Neural cell (in vitro differentiated cells): Measurements from ENCODE around the gene PHF11. TPM values are rescaled to one million over a fixed set of nuclear protein-coding genes. Genes with fewer than 3 reads are reported as not detected.

Experiments
- H2AFZ ChIP-seq: fragments of 200-600, 300-800 bp; sonication (generic), shearing (Covaris generic); 2 replicates; pipeline ENCODE4 v1.6.0; 2014; ENCODE audit warnings: low read depth, mild to moderate bottlenecking, antibody characterized with exemption, low read length, moderate library complexity
- H3F3A ChIP-seq: fragments of 200-600 bp; shearing (Covaris generic); 2 replicates; pipeline ENCODE4 v1.6.1; 2016; ENCODE audit warnings: mild to moderate bottlenecking, moderate library complexity, mixed read lengths, antibody characterized with exemption, low read length; ENCODE audit not compliant: insufficient read depth, poor library complexity, severe bottlenecking
- H3K27ac ChIP-seq: fragments of 200-600, 300-800 bp; sonication (generic), shearing (Covaris generic); 2 replicates; pipeline ENCODE4 v1.5.1; 2014; ENCODE audit warnings: mild to moderate bottlenecking, low read length, moderate library complexity
- H3K27me3 ChIP-seq: fragments of 300-800, 200-600 bp; sonication (generic), shearing (Covaris generic); 2 replicates; pipeline ENCODE4 v1.6.0; 2014; ENCODE audit warnings: mild to moderate bottlenecking, low read depth, low read length, moderate library complexity; ENCODE audit not compliant: insufficient read depth
- H3K36me3 ChIP-seq: fragments of 300-800, 200-600 bp; sonication (generic), shearing (Covaris generic); 2 replicates; pipeline ENCODE4 v1.5.1; 2014; ENCODE audit warnings: mild to moderate bottlenecking, antibody characterized with exemption, low read length, moderate library complexity; ENCODE audit not compliant: insufficient read depth
- H3K4me2 ChIP-seq: fragments of 300-800, 200-600 bp; sonication (generic), shearing (Covaris generic); 2 replicates; pipeline ENCODE4 v1.6.0; 2014; ENCODE audit warnings: mild to moderate bottlenecking, low read length
- H3K4me3 ChIP-seq: fragments of 300-800, 200-600 bp; sonication (generic), shearing (Covaris generic); 2 replicates; pipeline ENCODE4 v1.5.1; 2014; ENCODE audit warnings: mild to moderate bottlenecking, low read length, moderate library complexity
- H3K79me2 ChIP-seq: fragments of 200-600 bp; shearing (Covaris generic); replicated peaks from 2 replicates; pipeline ENCODE4 v1.6.0; 2014; ENCODE audit warnings: mild to moderate bottlenecking, low read length, moderate library complexity; ENCODE audit not compliant: insufficient read depth
- H3K9ac ChIP-seq: fragments of 300-800, 200-600 bp; sonication (generic), shearing (Covaris generic); 2 replicates; pipeline ENCODE4 v1.6.1; 2016; ENCODE audit warnings: mild to moderate bottlenecking, low read length, mixed read lengths
- H3K9me2 ChIP-seq: fragments of 200-600 bp; shearing (Covaris generic); 2 replicates; pipeline ENCODE4 v1.6.1; 2016; ENCODE audit warnings: mild to moderate bottlenecking, low read length, mixed read lengths; ENCODE audit not compliant: insufficient read depth
- H3K9me3 ChIP-seq: fragments of 200-600, 300-800 bp; sonication (generic), shearing (Covaris generic); 2 replicates; pipeline ENCODE4 v1.6.1; 2016; ENCODE audit warnings: mild to moderate bottlenecking, mixed run types, low read length, moderate library complexity, mixed read lengths
- H4K20me1 ChIP-seq: fragments of 200-600 bp; shearing (Covaris generic); 2 replicates; pipeline ENCODE4 v1.6.1; 2016; ENCODE audit warnings: mild to moderate bottlenecking, mixed run types; ENCODE audit not compliant: insufficient read depth
- CTCF ChIP-seq: fragments of 450-650 bp; IDR thresholded peaks from 2 replicates; pipeline ENCODE4 v1.5.1; 2014; ENCODE audit warnings: antibody characterized with exemption, mild to moderate bottlenecking, moderate library complexity; ENCODE audit not compliant: poor library complexity, severe bottlenecking
- EP300 ChIP-seq: fragments of 450-650 bp; conservative IDR thresholded peaks from 2 replicates; pipeline ENCODE4 v1.6.1; 2014; ENCODE audit warnings: antibody characterized with exemption, mild to moderate bottlenecking, moderate library complexity; ENCODE audit not compliant: poor library complexity, severe bottlenecking
- EZH2 ChIP-seq: fragments of 200-600, 300-800 bp; shearing (Covaris generic), sonication (generic); IDR thresholded peaks from 2 replicates; pipeline ENCODE4 v1.6.1; 2014; ENCODE audit warnings: antibody characterized with exemption, low read length, borderline replicate concordance, mild to moderate bottlenecking; ENCODE audit not compliant: insufficient read depth, poor library complexity, severe bottlenecking
- MXI1 ChIP-seq: fragments of 450-650 bp; conservative IDR thresholded peaks from 2 replicates; pipeline ENCODE4 v1.6.1; 2014; ENCODE audit warnings: antibody characterized with exemption, mild to moderate bottlenecking; ENCODE audit not compliant: poor library complexity, severe bottlenecking
- POLR2AphosphoS5 ChIP-seq: IDR thresholded peaks from 2 replicates; pipeline ENCODE4 v1.6.1; 2012
- RAD21 ChIP-seq: fragments of 450-650 bp; conservative IDR thresholded peaks from 2 replicates; pipeline ENCODE4 v1.6.1; 2014; ENCODE audit warnings: antibody characterized with exemption, mild to moderate bottlenecking, moderate library complexity
- REST ChIP-seq: IDR thresholded peaks from 2 replicates; pipeline ENCODE4 v1.6.1; 2012; ENCODE audit warnings: borderline replicate concordance
- SMC3 ChIP-seq: fragments of 450-650 bp; conservative IDR thresholded peaks from 2 replicates; pipeline ENCODE4 v1.6.1; 2014; ENCODE audit warnings: antibody characterized with exemption, mild to moderate bottlenecking, moderate library complexity; ENCODE audit not compliant: poor library complexity
- TAF1 ChIP-seq: IDR thresholded peaks from 2 replicates; pipeline ENCODE4 v1.6.1; 2012; ENCODE audit warnings: low read depth
- polyA plus RNA-seq: library from polyadenylated mRNA; depleted of rRNA; stranded (reverse); fragments of >200 nt; gene quantifications from 2 replicates; pipeline ENCODE4 v1.2.3, GENCODE V29; 2014

PHF11 gene
- polyA plus RNA-seq, 1 donor from 2014 or later, result not detected

- Histone ChIP-seq H3K9me3 (no peaks in the 10 kb centered on the region), H3K79me2 (peaks cover 7% of the 10 kb centered on the region), H3K36me3 (no peaks in the 10 kb centered on the region), H4K20me1 (no peaks in the 10 kb centered on the region), H3K4me3 (no peak overlapping the region), H2AFZ (no peak overlapping the region), H3F3A (no peaks in the 10 kb centered on the region), H3K9me2 (no peaks in the 10 kb centered on the region), H3K9ac (no peak overlapping the region), H3K27ac (no peak overlapping the region), H3K27me3 (no peaks in the 10 kb centered on the region), H3K4me2 (no peak overlapping the region)
- TF ChIP-seq EZH2, result no peak
- TF ChIP-seq EP300, result no peak
- TF ChIP-seq RAD21, result no peak
- no peak for TF ChIP-seq TAF1
- TF ChIP-seq POLR2AphosphoS5, result no peak
- no peak for TF ChIP-seq CTCF
- TF ChIP-seq MXI1, result no peak
- no peak for TF ChIP-seq REST
- no peak for TF ChIP-seq SMC3
Measured at GRCh38 chr13:49452725-49453457, 42.9 kb upstream of the PHF11 start.

GRCh38 chr13:49453465-49453864 is 42.3 kb upstream of the PHF11 start:
- TF ChIP-seq REST, result no peak
- TF ChIP-seq EZH2, result no peak
- Histone ChIP-seq H2AFZ (no peak overlapping the region), H3K27me3 (no peaks in the 10 kb centered on the region), H4K20me1 (no peaks in the 10 kb centered on the region), H3F3A (no peaks in the 10 kb centered on the region), H3K4me3 (no peak overlapping the region), H3K9me2 (no peaks in the 10 kb centered on the region), H3K9ac (no peak overlapping the region), H3K9me3 (no peaks in the 10 kb centered on the region), H3K36me3 (no peaks in the 10 kb centered on the region), H3K27ac (no peak overlapping the region), H3K79me2 (peaks cover 1% of the 10 kb centered on the region), H3K4me2 (no peak overlapping the region)
